AG10803 (cell line): ENCODE measurements around the gene TOGARAM2.

Source experiments
- DNase-seq: peaks from one replicate; pipeline ENCODE4 v3.0.0; 2010; ENCODE audit warnings: low read depth
- H3K4me3 ChIP-seq: 2 replicates; pipeline ENCODE4 v1.5.1; 2011; ENCODE audit warnings: mild to moderate bottlenecking, low read length, control low read depth
- CTCF ChIP-seq: conservative IDR thresholded peaks from 2 replicates; pipeline ENCODE4 v1.5.1; 2011; ENCODE audit warnings: mild to moderate bottlenecking, low read length, control low read depth, inconsistent platforms

The TOGARAM2 gene

DNA sequence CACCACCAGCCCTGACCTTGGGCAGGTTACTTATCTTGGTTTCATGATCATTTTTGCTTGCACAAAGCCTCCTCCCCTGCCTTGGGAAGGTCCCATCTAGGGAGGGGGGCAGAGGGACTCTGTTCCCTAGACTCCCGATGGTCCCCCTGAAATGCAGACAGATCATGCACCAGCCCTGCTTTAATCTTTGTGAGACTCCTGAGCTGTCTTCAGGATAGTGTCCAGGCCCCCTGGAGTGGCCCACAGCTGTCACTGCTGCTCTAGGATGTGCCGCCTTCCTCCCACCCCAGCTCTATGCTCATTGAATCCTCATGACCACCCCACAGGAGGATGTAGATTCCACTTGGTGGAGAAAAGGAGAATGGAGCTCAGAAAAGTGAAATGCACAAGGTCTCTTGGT is 65.2 kb downstream of the TOGARAM2 start:
- H3K4me3 ChIP-seq: no peak overlapping the region
- no peak for TF ChIP-seq CTCF
- DNase-seq: no peak

- no peak overlapping the region for H3K4me3 ChIP-seq
- DNase-seq: no peak
- no peak for TF ChIP-seq CTCF
Observed at GRCh38 chr2:29047083-29047845, 66.2 kb downstream of the TOGARAM2 start.

- DNase-seq: no peak
- H3K4me3 ChIP-seq: no peak overlapping the region
- TF ChIP-seq CTCF: no peak
Observed at GRCh38 chr2:29050591-29050990, 69.5 kb downstream of the TOGARAM2 start.

DNA sequence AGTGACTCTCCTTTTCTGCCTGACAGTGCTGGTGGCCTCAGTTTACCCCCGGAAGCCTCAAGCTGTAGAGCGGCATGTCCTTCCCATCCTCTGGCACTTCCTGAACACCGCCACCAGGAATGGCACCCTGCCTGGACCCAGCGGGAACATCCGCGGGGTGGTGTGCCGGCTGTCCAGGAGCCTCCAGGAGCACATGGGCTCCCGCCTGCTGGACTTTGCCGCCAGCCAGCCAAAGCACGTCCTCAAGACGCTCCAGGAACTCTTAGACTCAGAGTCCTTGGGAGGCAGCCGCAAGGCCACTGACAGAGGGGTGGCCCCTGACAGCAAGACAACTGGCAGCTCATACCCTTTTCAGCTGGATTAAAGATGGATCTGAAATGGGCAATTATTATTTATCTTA is 70.6 kb downstream of the TOGARAM2 start:
- TF ChIP-seq CTCF: no peak
- H3K4me3 ChIP-seq: no peak overlapping the region
- no peak for DNase-seq

DNA sequence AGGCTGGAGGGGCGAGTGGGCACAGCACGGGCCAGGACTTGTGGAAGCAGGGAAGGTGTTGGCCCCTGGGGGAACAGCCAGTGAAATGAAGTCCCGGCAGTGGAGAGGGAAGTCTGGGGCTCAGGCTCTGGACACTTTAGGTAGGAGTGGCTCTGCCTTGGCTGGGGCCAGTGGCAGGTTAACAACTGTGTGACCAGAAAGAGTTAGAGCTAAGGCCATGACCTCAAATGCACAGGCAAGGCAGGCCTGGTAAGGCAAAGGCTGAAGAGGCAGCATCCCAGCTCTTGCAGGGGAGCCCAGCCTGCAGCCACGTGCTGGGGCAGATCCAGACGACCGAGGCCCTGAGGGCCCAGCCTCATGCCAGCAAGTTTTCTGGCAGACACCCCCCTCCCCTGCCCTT is 71.7 kb downstream of the TOGARAM2 start:
- no peak for DNase-seq
- no peak for TF ChIP-seq CTCF
- no peak overlapping the region for H3K4me3 ChIP-seq

- TF ChIP-seq CTCF: no peak
- no peak for DNase-seq
Observed at GRCh38 chr2:29053223-29053622, 72.1 kb downstream of the TOGARAM2 start.

DNA sequence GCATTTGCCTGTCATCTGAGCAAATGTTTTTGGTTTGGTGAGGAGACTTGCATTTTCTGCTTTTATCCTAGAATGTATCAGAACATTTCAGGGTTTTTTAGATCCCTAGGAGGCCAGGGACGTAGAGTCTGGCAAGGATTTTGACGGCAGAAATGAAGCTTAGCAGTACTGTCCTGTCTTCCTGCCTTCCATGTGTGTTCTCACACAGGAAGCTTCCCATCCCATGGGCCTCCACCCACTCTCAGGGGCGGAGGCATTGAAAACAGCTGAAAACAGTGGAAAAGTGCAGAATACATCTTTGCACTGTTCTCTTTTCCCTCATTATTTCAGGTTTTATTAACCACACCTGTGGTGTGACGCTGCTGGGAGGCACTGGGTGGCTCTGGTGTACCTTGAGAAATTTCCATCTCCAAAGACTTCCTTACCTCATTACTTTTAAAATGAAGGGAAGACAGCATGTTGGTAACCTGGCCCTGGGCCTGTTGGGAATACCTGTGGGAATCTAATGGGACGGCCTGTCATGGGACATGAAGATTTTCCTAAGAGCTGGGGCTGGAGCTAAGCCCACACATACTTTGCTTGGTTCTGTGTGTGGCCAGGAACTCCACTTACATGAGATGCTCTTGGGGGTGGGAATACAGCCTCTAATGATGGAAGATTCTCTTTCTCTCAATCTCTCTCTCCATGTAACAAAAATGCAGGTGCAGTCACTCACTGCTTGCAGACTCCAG is 72.7 kb downstream of the TOGARAM2 start:
- no peak overlapping the region for H3K4me3 ChIP-seq
- TF ChIP-seq CTCF: no peak
- no peak for DNase-seq

More at GRCh38 chr2:29053223-29053622, 72.1 kb downstream of the TOGARAM2 start:
- no peak overlapping the region for H3K4me3 ChIP-seq
